ENCODE measurements around the gene EVX2. TPM values are rescaled to one million over a fixed set of nuclear protein-coding genes. Genes with fewer than 3 reads are reported as not detected.

Gene EVX2
- total RNA-seq, 3 donors from 2014 or later (not counting 1 experiment from before 2014, with no cell fraction given), result not detected

GRCh38 chr2:176085120-176085788 is 1.5 kb upstream of the EVX2 start:
- Histone ChIP-seq H3K4me3 (ENCODE audit: low read length) (no peak overlapping the region), H3K4me1 (ENCODE audit: control insufficient read depth, insufficient read depth, low read length) (peaks cover 16% of the 10 kb centered on the region), H3K27ac (ENCODE audit: low read length) (no peak overlapping the region), H3K27me3 (ENCODE audit: control insufficient read depth, insufficient read depth, low read length) (peaks cover 96% of the 10 kb centered on the region), H3K9me3 (ENCODE audit: control insufficient read depth, insufficient read depth, low read length) (peaks cover 57% of the 10 kb centered on the region), H3K36me3 (ENCODE audit: control insufficient read depth, insufficient read depth, low read length) (no peaks in the 10 kb centered on the region)
- 9% methylated on average over 35 of the region's 40 CpGs for WGBS (ENCODE audit: insufficient coverage)
- H3K27ac Mint-ChIP-seq, result peak overlapping the region in 1 of 2 donors; percentile 78
- H3K27me3 Mint-ChIP-seq (ENCODE audit: low read depth in 2 of 2), result peaks cover 77 to 79% of the 10 kb centered on the region in 2 donors
- peaks cover 7 to 15% of the 10 kb centered on the region in 2 donors for H3K4me1 Mint-ChIP-seq
- intact Hi-C loops (cut with micrococcal nuclease), result loop anchor here (5.0 kb wide), 1 partner anchor 37 kb away; the partner anchor contains the start of gene HOXD9
- H3K36me3 Mint-ChIP-seq, result peaks cover 17% of the 10 kb centered on the region
- no peak for DNase-seq
- peaks cover 3 to 5% of the 10 kb centered on the region in 2 donors for H3K9me3 Mint-ChIP-seq
- no peak for ATAC-seq
- peak overlapping the region; percentile 13 for H3K4me3 Mint-ChIP-seq
- TF ChIP-seq CTCF (IDR thresholded peaks at IDR 0.05), result no peak

- TF ChIP-seq CTCF (IDR thresholded peaks at IDR 0.05), result no peak
- no peak overlapping the region for H3K27ac ChIP-seq (ENCODE audit: low read length)
- ATAC-seq (no peak), DNase-seq (no peak)
- H3K4me3 ChIP-seq (ENCODE audit: low read length), result no peak overlapping the region
- Mint-ChIP-seq H3K27me3 (ENCODE audit: low read depth in 2 of 2) (peaks cover 73 to 74% of the 10 kb centered on the region in 2 donors), H3K4me1 (peaks cover 9 to 16% of the 10 kb centered on the region in 2 donors), H3K9me3 (peaks cover 3 to 5% of the 10 kb centered on the region in 2 donors), H3K4me3 (peak overlapping the region; percentile 13), H3K27ac (peak overlapping the region in 1 of 2 donors; percentile 78), H3K36me3 (peaks cover 17% of the 10 kb centered on the region)
- peaks cover 91% of the 10 kb centered on the region for H3K27me3 ChIP-seq (ENCODE audit: control insufficient read depth, insufficient read depth, low read length)
- H3K4me1 ChIP-seq (ENCODE audit: control insufficient read depth, insufficient read depth, low read length), result peaks cover 17% of the 10 kb centered on the region
- WGBS (ENCODE audit: insufficient coverage), result 8% methylated on average over 24 of the region's 26 CpGs
- intact Hi-C loops (cut with micrococcal nuclease), result loop anchor here (5.0 kb wide), 2 partner anchors 38 to 1752 kb away; partner anchors contain the start of genes HOXD9 and SP9
- H3K9me3 ChIP-seq (ENCODE audit: control insufficient read depth, insufficient read depth, low read length), result peaks cover 58% of the 10 kb centered on the region
- no peaks in the 10 kb centered on the region for H3K36me3 ChIP-seq (ENCODE audit: control insufficient read depth, insufficient read depth, low read length)
These were observed 903 bp upstream of the EVX2 start for GRCh38 chr2:176084611-176085119.

GRCh38 chr2:176082824-176083751 is 674 bp downstream of the EVX2 start:
- Mint-ChIP-seq H3K27me3 (ENCODE audit: low read depth in 2 of 2) (peaks cover 73 to 78% of the 10 kb centered on the region in 2 donors), H3K36me3 (peaks cover 33% of the 10 kb centered on the region), H3K4me1 (peaks cover 11 to 26% of the 10 kb centered on the region in 2 donors), H3K4me3 (peak overlapping the region; percentile 63), H3K9me3 (peaks cover 5 to 8% of the 10 kb centered on the region in 2 donors), H3K27ac (peak overlapping the region; percentile 22 to 78)
- H3K36me3 ChIP-seq (ENCODE audit: control insufficient read depth, insufficient read depth, low read length), result no peaks in the 10 kb centered on the region
- DNase-seq (no peak), ATAC-seq (no peak)
- no peak for TF ChIP-seq CTCF (IDR thresholded peaks at IDR 0.05)
- H3K27ac ChIP-seq (ENCODE audit: low read length), result no peak overlapping the region
- WGBS (ENCODE audit: insufficient coverage), result 8% methylated on average over 66 of the region's 66 CpGs
- H3K27me3 ChIP-seq (ENCODE audit: control insufficient read depth, insufficient read depth, low read length), result peaks cover 91% of the 10 kb centered on the region
- H3K4me3 ChIP-seq (ENCODE audit: low read length), result no peak overlapping the region
- H3K4me1 ChIP-seq (ENCODE audit: control insufficient read depth, insufficient read depth, low read length), result peaks cover 21% of the 10 kb centered on the region
- peaks cover 70% of the 10 kb centered on the region for H3K9me3 ChIP-seq (ENCODE audit: control insufficient read depth, insufficient read depth, low read length)
- intact Hi-C loops (cut with micrococcal nuclease), result loop anchor here (5.0 kb wide), 1 partner anchor 1751 kb away; the partner anchor contains the start of gene SP9
